Mammary epithelial cell (primary cell): ENCODE data around the gene CCDC91.

Experiments used
- CTCF ChIP-seq, 2 donors: IDR thresholded peaks in 1 of 2; conservative IDR thresholded peaks in 1 of 2; 2 replicates each; pipeline ENCODE4 v1.5.1; 2011 to 2012; ENCODE audit warnings: inconsistent platforms in 2 of 2, low read length in 2 of 2, mild to moderate bottlenecking in 2 of 2, control low read depth in 1 of 2, low read depth in 1 of 2; ENCODE audit not compliant: insufficient read depth in 1 of 2; ENCODE audit errors: extremely low read depth in 1 of 2
- EZH2 ChIP-seq: IDR thresholded peaks from 2 replicates; pipeline ENCODE4 v1.6.1; 2012; ENCODE audit warnings: low read length, inconsistent platforms, borderline replicate concordance

- no peak for TF ChIP-seq CTCF (conservative IDR thresholded peaks at IDR 0.05 in 1 of 2, IDR thresholded peaks at IDR 0.05 in 1 of 2; ENCODE audit: extremely low read depth in 1 of 2, insufficient read depth in 1 of 2, low read depth in 1 of 2, low read length in 2 of 2)
- TF ChIP-seq EZH2: no peak
These were observed 25.5 kb upstream of the CCDC91 start for GRCh38 chr12:28164644-28165275.
